HAP-1 (cell line): Measurements from ENCODE around the gene PTP4A2.

ENCODE experiments used
- DNase-seq, 2 experiments: peaks; one replicate each; pipeline ENCODE4 v3.0.0-alpha.2; 2016 to 2020; ENCODE audit warnings: low spot score in 2 of 2
- H3K27me3 ChIP-seq: fragments of 250-450 bp; sonication (Bioruptor Pico); 2 replicates; pipeline ENCODE4 v1.5.1; 2020; ENCODE audit warnings: low read depth, mild to moderate bottlenecking, moderate library complexity
- H3K36me3 ChIP-seq: fragments of 250-450 bp; sonication (Bioruptor Pico); replicated peaks from 2 replicates; pipeline ENCODE4 v1.5.1; 2020; ENCODE audit warnings: mild to moderate bottlenecking
- H3K4me1 ChIP-seq: fragments of 250-450 bp; sonication (Bioruptor Pico); 2 replicates; pipeline ENCODE4 v1.5.1; 2020; ENCODE audit warnings: mild to moderate bottlenecking
- H3K4me3 ChIP-seq: fragments of 250-450 bp; sonication (Bioruptor Pico); 2 replicates; pipeline ENCODE4 v1.5.1; 2020; ENCODE audit warnings: mild to moderate bottlenecking, moderate library complexity
- H3K9me3 ChIP-seq: fragments of 250-450 bp; sonication (Bioruptor Pico); 2 replicates; pipeline ENCODE4 v1.5.1; 2020; ENCODE audit warnings: mild to moderate bottlenecking, moderate library complexity
- in situ Hi-C: fragments of 300-500 bp; cut with MboI; formaldehyde crosslinking; loops from 3 replicates; pipeline ENCODE4 v1.14.3; 2020; ENCODE audit warnings: low sequenced_read_pairs, inconsistent platforms, mixed read lengths

The PTP4A2 gene

GRCh38 chr1:31879981-31880608 lies 58.1 kb downstream of the PTP4A2 start:
- in situ Hi-C loops = no loop called here
- no peak for DNase-seq

GRCh38 chr1:31878058-31878457 lies 60.1 kb downstream of the PTP4A2 start:
- no peak overlapping the region for H3K4me3 ChIP-seq
- H3K4me1 ChIP-seq = peaks cover 12% of the 10 kb centered on the region
- in situ Hi-C loops = no loop called here
- no peak for DNase-seq
- H3K36me3 ChIP-seq = no peaks in the 10 kb centered on the region
- no peaks in the 10 kb centered on the region for H3K27me3 ChIP-seq
- H3K9me3 ChIP-seq = no peaks in the 10 kb centered on the region

More at GRCh38 chr1:31879981-31880608, 58.1 kb downstream of the PTP4A2 start:
- Histone ChIP-seq H3K4me1 (peaks cover 12% of the 10 kb centered on the region), H3K9me3 (no peaks in the 10 kb centered on the region), H3K36me3 (no peaks in the 10 kb centered on the region), H3K27me3 (no peaks in the 10 kb centered on the region), H3K4me3 (no peak overlapping the region)

- Histone ChIP-seq H3K27me3 (no peaks in the 10 kb centered on the region), H3K36me3 (no peaks in the 10 kb centered on the region), H3K9me3 (no peaks in the 10 kb centered on the region), H3K4me1 (peaks cover 12% of the 10 kb centered on the region), H3K4me3 (no peak overlapping the region)
- no peak for DNase-seq
- in situ Hi-C loops = no loop called here
Measured at GRCh38 chr1:31877544-31877943, 60.6 kb downstream of the PTP4A2 start.

- Histone ChIP-seq H3K27me3 (no peaks in the 10 kb centered on the region), H3K9me3 (no peaks in the 10 kb centered on the region), H3K4me3 (no peak overlapping the region), H3K4me1 (peaks cover 2% of the 10 kb centered on the region), H3K36me3 (no peaks in the 10 kb centered on the region)
- in situ Hi-C loops = no loop called here
- no peak for DNase-seq
Measured at GRCh38 chr1:31875636-31876236, 62.4 kb downstream of the PTP4A2 start.

GRCh38 chr1:31874942-31875341 lies 63.2 kb downstream of the PTP4A2 start:
- Histone ChIP-seq H3K36me3 (no peaks in the 10 kb centered on the region), H3K4me1 (no peaks in the 10 kb centered on the region), H3K27me3 (no peaks in the 10 kb centered on the region), H3K4me3 (no peak overlapping the region), H3K9me3 (no peaks in the 10 kb centered on the region)
- in situ Hi-C loops = no loop called here
- DNase-seq = no peak

- in situ Hi-C loops = no loop called here
- H3K9me3 ChIP-seq = no peaks in the 10 kb centered on the region
- no peaks in the 10 kb centered on the region for H3K4me1 ChIP-seq
- H3K4me3 ChIP-seq = no peak overlapping the region
- peak in 1 of 2 experiments; percentile 32 for DNase-seq
- H3K36me3 ChIP-seq = no peaks in the 10 kb centered on the region
- H3K27me3 ChIP-seq = no peaks in the 10 kb centered on the region
Measured at GRCh38 chr1:31872658-31873636, 65.2 kb downstream of the PTP4A2 start.

GRCh38 chr1:31871703-31872102 lies 66.5 kb downstream of the PTP4A2 start:
- H3K27me3 ChIP-seq = no peaks in the 10 kb centered on the region
- no peak overlapping the region for H3K4me3 ChIP-seq
- no peak for DNase-seq
- no peaks in the 10 kb centered on the region for H3K4me1 ChIP-seq
- H3K36me3 ChIP-seq = no peaks in the 10 kb centered on the region
- H3K9me3 ChIP-seq = no peaks in the 10 kb centered on the region
- in situ Hi-C loops = no loop called here

- no peaks in the 10 kb centered on the region for H3K9me3 ChIP-seq
- DNase-seq = no peak
- in situ Hi-C loops = no loop called here
Measured at GRCh38 chr1:31870086-31870736, 68.0 kb downstream of the PTP4A2 start.

GRCh38 chr1:31869449-31869848 lies 68.7 kb downstream of the PTP4A2 start:
- Histone ChIP-seq H3K9me3 (no peaks in the 10 kb centered on the region), H3K4me3 (no peak overlapping the region), H3K36me3 (no peaks in the 10 kb centered on the region), H3K27me3 (no peaks in the 10 kb centered on the region), H3K4me1 (no peaks in the 10 kb centered on the region)
- in situ Hi-C loops = no loop called here
- DNase-seq = no peak

More at GRCh38 chr1:31870086-31870736, 68.0 kb downstream of the PTP4A2 start:
- Histone ChIP-seq H3K36me3 (no peaks in the 10 kb centered on the region), H3K4me3 (no peak overlapping the region), H3K4me1 (no peaks in the 10 kb centered on the region), H3K27me3 (no peaks in the 10 kb centered on the region)

GRCh38 chr1:31868862-31869261 lies 69.3 kb downstream of the PTP4A2 start:
- Histone ChIP-seq H3K4me1 (no peaks in the 10 kb centered on the region), H3K36me3 (no peaks in the 10 kb centered on the region), H3K9me3 (no peaks in the 10 kb centered on the region), H3K27me3 (no peaks in the 10 kb centered on the region), H3K4me3 (no peak overlapping the region)
- no peak for DNase-seq
- in situ Hi-C loops = no loop called here

GRCh38 chr1:31867546-31867945 lies 70.6 kb downstream of the PTP4A2 start:
- no peak for DNase-seq

GRCh38 chr1:31866450-31867032 lies 71.6 kb downstream of the PTP4A2 start:
- Histone ChIP-seq H3K9me3 (no peaks in the 10 kb centered on the region), H3K27me3 (no peaks in the 10 kb centered on the region), H3K4me1 (no peaks in the 10 kb centered on the region), H3K36me3 (no peaks in the 10 kb centered on the region), H3K4me3 (no peak overlapping the region)
- DNase-seq = no peak
- in situ Hi-C loops = no loop called here

More at GRCh38 chr1:31867546-31867945, 70.6 kb downstream of the PTP4A2 start:
- Histone ChIP-seq H3K9me3 (no peaks in the 10 kb centered on the region), H3K27me3 (no peaks in the 10 kb centered on the region), H3K4me1 (no peaks in the 10 kb centered on the region), H3K36me3 (no peaks in the 10 kb centered on the region), H3K4me3 (no peak overlapping the region)
- in situ Hi-C loops = no loop called here

- DNase-seq = no peak
- Histone ChIP-seq H3K4me1 (no peaks in the 10 kb centered on the region), H3K4me3 (no peak overlapping the region), H3K9me3 (no peaks in the 10 kb centered on the region), H3K27me3 (no peaks in the 10 kb centered on the region), H3K36me3 (no peaks in the 10 kb centered on the region)
- in situ Hi-C loops = no loop called here
Measured at GRCh38 chr1:31865728-31866449, 72.3 kb downstream of the PTP4A2 start.
